IMR-90 (cell line): ENCODE results near the gene CDHR3. TPM values are rescaled to one million over a fixed set of nuclear protein-coding genes. Genes with fewer than 3 reads are reported as not detected.

Experiments used
- ATAC-seq: fragments of 200-7000 bp; cut with Tn5 transposase; 2 replicates; pipeline ENCODE4 v1.9.1; 2020; ENCODE audit warnings: low read depth, mild to moderate bottlenecking, moderate library complexity
- BruUV-seq: library from RNA; stranded (reverse); fragments of 400-500 nt; replicated peaks from 2 replicates; lab custom pipeline; 2021; lab: Mats Ljungman, UMichigan
- CTCF ChIA-PET: fragments of 300-600 bp; formaldehyde crosslinking; extraction: SDS; loops from one replicate; lab custom pipeline; 2021; ENCODE audit warnings: antibody characterized with exemption; lab: Yijun Ruan, JAX
- POLR2A ChIA-PET: fragments of 300-600 bp; sonication (Branson Sonifier 250); formaldehyde crosslinking; loops from one replicate; lab custom pipeline; 2022; ENCODE audit warnings: antibody characterized with exemption; ENCODE audit not compliant: unreplicated experiment; lab: Charles Lee
- DNase-seq: peaks from one replicate; pipeline ENCODE4 v3.0.0; 2013
- H2AFZ ChIP-seq: replicated peaks from 2 replicates; pipeline ENCODE3; 2013; ENCODE audit warnings: low read length, mild to moderate bottlenecking; ENCODE audit not compliant: poor library complexity
- H2AK5ac ChIP-seq: 2 replicates; pipeline ENCODE4 v1.6.1; 2013; ENCODE audit warnings: low read depth, low read length, inconsistent platforms
- H2AK9ac ChIP-seq: replicated peaks from 2 replicates; pipeline ENCODE3; 2013; ENCODE audit warnings: mild to moderate bottlenecking, low read depth, low read length, moderate library complexity; ENCODE audit not compliant: poor library complexity
- H2BK120ac ChIP-seq: 2 replicates; pipeline ENCODE4 v1.6.1; 2013; ENCODE audit warnings: low read depth, low read length, inconsistent platforms
- H2BK15ac ChIP-seq: 3 replicates; pipeline ENCODE4 v1.6.1; 2013; ENCODE audit warnings: low read depth, low read length, inconsistent platforms
- H2BK20ac ChIP-seq: 2 replicates; pipeline ENCODE4 v1.6.1; 2013; ENCODE audit warnings: low read depth, mild to moderate bottlenecking, inconsistent platforms, low read length, moderate library complexity
- H2BK5ac ChIP-seq: 2 replicates; pipeline ENCODE4 v1.6.1; 2013; ENCODE audit warnings: mild to moderate bottlenecking, low read depth, low read length, inconsistent platforms; ENCODE audit not compliant: poor library complexity, severe bottlenecking
- H3K14ac ChIP-seq: replicated peaks from 2 replicates; pipeline ENCODE4 v1.6.1; 2013; ENCODE audit warnings: low read depth, low read length, inconsistent platforms
- H3K18ac ChIP-seq: 2 replicates; pipeline ENCODE4 v1.6.1; 2013; ENCODE audit warnings: low read depth, low read length, control low read depth
- H3K23ac ChIP-seq: 2 replicates; pipeline ENCODE4 v1.6.1; 2013; ENCODE audit warnings: low read depth, low read length, inconsistent platforms
- H3K27ac ChIP-seq: 2 replicates; pipeline ENCODE4 v1.5.1; 2013; ENCODE audit warnings: mild to moderate bottlenecking, control low read depth, low read length; ENCODE audit not compliant: insufficient read depth
- H3K27me3 ChIP-seq: 2 replicates; pipeline ENCODE4 v1.6.1; 2013; ENCODE audit warnings: low read length; ENCODE audit not compliant: control insufficient read depth, insufficient read depth
- H3K36me3 ChIP-seq: 2 replicates; pipeline ENCODE4 v1.6.1; 2013; ENCODE audit warnings: low read length, mixed read lengths; ENCODE audit not compliant: control insufficient read depth, insufficient read depth
- H3K4ac ChIP-seq: 2 replicates; pipeline ENCODE4 v1.6.1; 2013; ENCODE audit warnings: low read depth, low read length, inconsistent platforms
- H3K4me1 ChIP-seq: 2 replicates; pipeline ENCODE4 v1.6.1; 2013; ENCODE audit warnings: low read length, mixed read lengths; ENCODE audit not compliant: control insufficient read depth, insufficient read depth
- H3K4me2 ChIP-seq: 2 replicates; pipeline ENCODE4 v1.6.1; 2013; ENCODE audit warnings: low read depth, mild to moderate bottlenecking, control low read depth, low read length, moderate library complexity
- H3K4me3 ChIP-seq: 2 replicates; pipeline ENCODE4 v1.5.1; 2013; ENCODE audit warnings: low read depth, mild to moderate bottlenecking, control low read depth, low read length, moderate library complexity; ENCODE audit not compliant: insufficient read depth
- H3K56ac ChIP-seq: 2 replicates; pipeline ENCODE4 v1.6.1; 2013; ENCODE audit warnings: low read length, inconsistent platforms; ENCODE audit not compliant: insufficient read depth; ENCODE audit errors: extremely low read depth
- H3K79me1 ChIP-seq, 2 experiments: 2 replicates each; pipeline ENCODE4 v1.6.1; 2013; ENCODE audit warnings: low read length in 2 of 2, inconsistent platforms in 1 of 2, low read depth in 1 of 2
- H3K9ac ChIP-seq: 2 replicates; pipeline ENCODE4 v1.6.1; 2013; ENCODE audit warnings: low read depth, low read length, control low read depth
- H3K9me1 ChIP-seq: 2 replicates; pipeline ENCODE4 v1.6.1; 2013; ENCODE audit warnings: low read length, inconsistent platforms; ENCODE audit not compliant: insufficient read depth
- H3K9me3 ChIP-seq: 2 replicates; pipeline ENCODE4 v1.6.1; 2013; ENCODE audit warnings: low read length; ENCODE audit not compliant: control insufficient read depth, insufficient read depth
- H4K20me1 ChIP-seq: 2 replicates; pipeline ENCODE4 v1.6.1; 2013; ENCODE audit warnings: low read length, inconsistent platforms; ENCODE audit not compliant: insufficient read depth
- H4K5ac ChIP-seq: 2 replicates; pipeline ENCODE4 v1.6.1; 2013; ENCODE audit warnings: mild to moderate bottlenecking, low read depth, low read length, control low read depth
- H4K8ac ChIP-seq, 2 experiments: 2 replicates each; pipeline ENCODE4 v1.6.1; 2013; ENCODE audit warnings: low read depth in 2 of 2, low read length in 2 of 2, control low read depth in 1 of 2, inconsistent platforms in 1 of 2
- H4K91ac ChIP-seq: 2 replicates; pipeline ENCODE4 v1.6.1; 2013; ENCODE audit warnings: low read depth, low read length, inconsistent platforms; ENCODE audit not compliant: insufficient read depth
- BHLHE40 ChIP-seq: fragments of 150-350 bp; IDR thresholded peaks from 2 replicates; pipeline ENCODE4 v1.6.1; 2016; ENCODE audit warnings: mild to moderate bottlenecking, low read depth, low read length
- CEBPB ChIP-seq: IDR thresholded peaks from 2 replicates; pipeline ENCODE4 v1.6.1; 2012; ENCODE audit warnings: low read depth, low read length, improper control_type of control experiment
- FOS ChIP-seq: fragments of 150-350 bp; IDR thresholded peaks from 2 replicates; pipeline ENCODE4 v1.6.1; 2016; ENCODE audit warnings: low read depth, low read length
- MAFK ChIP-seq: IDR thresholded peaks from 2 replicates; pipeline ENCODE4 v1.6.1; 2012; ENCODE audit warnings: low read depth, low read length, improper control_type of control experiment
- MAZ ChIP-seq: IDR thresholded peaks from 2 replicates; pipeline ENCODE4 v1.6.1; 2012; ENCODE audit warnings: low read depth, mild to moderate bottlenecking, low read length, improper control_type of control experiment, moderate library complexity, borderline replicate concordance
- MXI1 ChIP-seq: IDR thresholded peaks from 2 replicates; pipeline ENCODE4 v1.6.1; 2012; ENCODE audit warnings: low read depth, mild to moderate bottlenecking, low read length, moderate library complexity, borderline replicate concordance
- NFE2L2 ChIP-seq: fragments of 150-350 bp; IDR thresholded peaks from 2 replicates; pipeline ENCODE4 v1.6.1; 2016; ENCODE audit warnings: low read depth, mild to moderate bottlenecking, low read length
- POLR2A ChIP-seq: IDR thresholded peaks from 2 replicates; pipeline ENCODE4 v1.6.1; 2012; ENCODE audit warnings: mild to moderate bottlenecking, low read depth, low read length
- RAD21 ChIP-seq: IDR thresholded peaks from 2 replicates; pipeline ENCODE4 v1.6.1; 2012; ENCODE audit warnings: low read length, improper control_type of control experiment
- RCOR1 ChIP-seq: IDR thresholded peaks from 2 replicates; pipeline ENCODE4 v1.6.1; 2012; ENCODE audit warnings: mild to moderate bottlenecking, low read length, improper control_type of control experiment; ENCODE audit not compliant: insufficient replicate concordance
- SMC3 ChIP-seq: fragments of 150-350 bp; IDR thresholded peaks from 2 replicates; pipeline ENCODE4 v1.6.1; 2016; ENCODE audit warnings: low read depth, mild to moderate bottlenecking, antibody characterized with exemption, low read length, moderate library complexity
- WGBS, 2 experiments: methylation state at CpG; one replicate each; pipeline versions ENCODE4 v1.1.5 to v1.1.7; 2013; ENCODE audit warnings: missing lambda C conversion rate in 2 of 2; ENCODE audit not compliant: insufficient read length in 1 of 2; ENCODE audit errors: extremely low coverage in 2 of 2; 5-methylcytosine and 5-hydroxymethylcytosine counted together
- dilution Hi-C: fragments of 300-500 bp; cut with HindIII; formaldehyde crosslinking; loops from one replicate; pipeline ENCODE4 v1.14.3; 2018; ENCODE audit warnings: low sequenced_read_pairs; ENCODE audit not compliant: unreplicated experiment
- in situ Hi-C: fragments of 300-500 bp; cut with MboI; formaldehyde crosslinking; loops from 3 replicates; pipeline ENCODE4 v1.14.3; 2019; ENCODE audit warnings: low sequenced_read_pairs, inconsistent platforms, mixed read lengths
- intact Hi-C: fragments of 100-400 bp; cut with micrococcal nuclease; formaldehyde crosslinking; loops from 2 replicates; pipeline ENCODE4 v1.10.0; 2022
- polyA plus RNA-seq, 3 experiments: library from polyadenylated mRNA; depleted of rRNA; stranded (reverse); fragments of >200 nt; gene quantifications; 2 replicates each; pipeline ENCODE4 v1.2.3, GENCODE V29; 2012; ENCODE audit warnings: low replicate concordance in 1 of 3
- total RNA-seq: library from RNA; depleted of rRNA; stranded (reverse); fragments of >200 nt; gene quantifications from 2 replicates; pipeline ENCODE4 v1.2.3, GENCODE V29; 2012
- TF ChIP-seq, protein P1 (sequence below): fragments of 150-350 bp; IDR thresholded peaks from 2 replicates; pipeline ENCODE4 v1.6.1; 2016; ENCODE audit warnings: low read depth, mild to moderate bottlenecking, low read length, moderate library complexity, borderline replicate concordance
- TF ChIP-seq, protein P2 (sequence below): fragments of 150-350 bp; IDR thresholded peaks from 2 replicates; pipeline ENCODE4 v1.6.1; 2017; ENCODE audit warnings: mild to moderate bottlenecking, antibody characterized with exemption, low read length, low read depth

CDHR3 gene
- total and polyA plus RNA-seq, 2 of the 4 experiments (the other 2 are of a cell fraction): 0.96 to 1.6 TPM

DNA sequence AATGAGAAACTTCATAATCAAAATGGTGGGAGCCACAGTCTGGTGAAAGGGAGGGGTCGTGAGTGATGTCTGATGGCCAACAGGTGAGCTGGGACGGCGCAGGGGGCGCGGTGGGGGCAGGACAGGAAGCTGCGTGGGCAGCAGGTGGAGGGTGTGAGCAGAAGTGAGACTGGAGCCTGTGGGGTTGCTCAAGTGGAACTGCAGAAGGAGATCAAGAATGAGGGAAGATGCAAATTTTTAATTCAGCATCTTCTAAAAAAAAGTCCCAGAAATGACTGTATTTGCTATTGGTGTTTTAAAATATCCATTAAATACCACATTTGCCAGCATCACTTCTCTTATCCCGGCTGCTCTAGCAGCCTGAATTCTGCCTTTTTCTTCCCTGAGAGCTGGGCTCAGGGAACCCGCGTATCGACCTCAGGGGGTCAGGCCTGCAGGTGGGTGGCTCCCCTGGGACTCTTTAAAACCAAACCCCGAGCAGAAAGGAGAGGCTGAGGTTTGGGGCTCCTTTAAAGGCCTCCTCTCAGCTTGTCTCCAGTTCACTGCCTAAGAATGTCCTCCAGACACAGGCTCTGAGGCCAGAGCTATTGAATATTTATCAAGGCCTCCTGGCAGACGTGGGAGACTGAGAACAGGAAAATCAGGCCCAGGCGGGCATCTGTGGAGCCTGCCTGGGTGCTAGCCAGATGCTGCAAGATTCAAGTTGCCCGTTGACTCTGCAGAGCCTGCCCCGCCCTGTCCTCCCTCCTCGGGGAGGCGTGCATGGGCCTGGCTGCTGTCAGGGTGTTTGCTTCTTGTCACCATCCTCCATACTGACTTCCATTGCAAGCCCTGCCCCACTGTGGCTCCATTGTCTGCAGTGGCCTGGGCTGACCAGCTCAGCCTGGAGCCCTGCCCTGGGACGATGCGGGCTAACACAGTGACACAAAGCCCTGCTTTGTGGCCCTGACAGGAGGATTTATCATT lies 95.2 kb downstream of the CDHR3 start:
- no peak overlapping the region for H2AK5ac ChIP-seq
- no peaks in the 10 kb centered on the region for H4K20me1 ChIP-seq
- no peak overlapping the region for H3K9ac ChIP-seq
- H2BK5ac ChIP-seq: no peak overlapping the region
- ChIA-PET POLR2A (no interaction called here), CTCF (interaction anchor here (0.8 to 3.6 kb wide), 5 partner anchors 10 to 109 kb away, joined by 3 to 17 read pairs (median 4); no protein-coding TSS in a partner anchor)
- H2BK20ac ChIP-seq: no peak overlapping the region
- H2BK120ac ChIP-seq: no peak overlapping the region
- no TSS peak for BruUV-seq
- no peaks in the 10 kb centered on the region; the same call in 1 of the 2 replicates for H3K9me1 ChIP-seq
- H2AFZ ChIP-seq: peak overlapping the region; percentile 5
- 76% methylated on average over 7 of the region's 19 CpGs; no CpG with 5 or more reads in 1 of the 2 experiments for WGBS, 2 experiments
- H2AK9ac ChIP-seq: no peak overlapping the region
- H3K27ac ChIP-seq: no peak overlapping the region
- H3K79me1 ChIP-seq: no peaks in the 10 kb centered on the region
- no peak for ATAC-seq
- H3K4me1 ChIP-seq: no peaks in the 10 kb centered on the region
- no peak overlapping the region for H3K4me3 ChIP-seq
- no peak overlapping the region for H3K14ac ChIP-seq
- in situ Hi-C loops: loop anchor here (5.0 kb wide), 1 partner anchor 94 kb away; no protein-coding TSS in a partner anchor
- no peak overlapping the region for H3K4me2 ChIP-seq
- H3K56ac ChIP-seq: no peak overlapping the region
- H3K9me3 ChIP-seq: no peaks in the 10 kb centered on the region
- H4K5ac ChIP-seq: no peak overlapping the region
- H2BK15ac ChIP-seq: no peak overlapping the region
- no peak for DNase-seq
- no peak overlapping the region for H3K18ac ChIP-seq
- H3K36me3 ChIP-seq: no peaks in the 10 kb centered on the region
- H3K23ac ChIP-seq: no peak overlapping the region
- intact Hi-C loops: loop anchor here (1.0 kb wide), 1 partner anchor 95 kb away; no protein-coding TSS in a partner anchor
- H3K4ac ChIP-seq: no peak overlapping the region
- dilution Hi-C loops: no loop called here
- no peak overlapping the region for H4K91ac ChIP-seq
- peaks cover 11% of the 10 kb centered on the region for H3K27me3 ChIP-seq
- no peak overlapping the region for H4K8ac ChIP-seq
- TF ChIP-seq MXI1: no peak
- TF ChIP-seq, protein P1, sequence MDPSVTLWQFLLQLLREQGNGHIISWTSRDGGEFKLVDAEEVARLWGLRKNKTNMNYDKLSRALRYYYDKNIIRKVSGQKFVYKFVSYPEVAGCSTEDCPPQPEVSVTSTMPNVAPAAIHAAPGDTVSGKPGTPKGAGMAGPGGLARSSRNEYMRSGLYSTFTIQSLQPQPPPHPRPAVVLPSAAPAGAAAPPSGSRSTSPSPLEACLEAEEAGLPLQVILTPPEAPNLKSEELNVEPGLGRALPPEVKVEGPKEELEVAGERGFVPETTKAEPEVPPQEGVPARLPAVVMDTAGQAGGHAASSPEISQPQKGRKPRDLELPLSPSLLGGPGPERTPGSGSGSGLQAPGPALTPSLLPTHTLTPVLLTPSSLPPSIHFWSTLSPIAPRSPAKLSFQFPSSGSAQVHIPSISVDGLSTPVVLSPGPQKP: no peak
- TF ChIP-seq SMC3: no peak
- no peak for TF ChIP-seq NFE2L2
- TF ChIP-seq RCOR1: no peak
- TF ChIP-seq BHLHE40: no peak
- TF ChIP-seq MAZ: no peak
- TF ChIP-seq, protein P2, sequence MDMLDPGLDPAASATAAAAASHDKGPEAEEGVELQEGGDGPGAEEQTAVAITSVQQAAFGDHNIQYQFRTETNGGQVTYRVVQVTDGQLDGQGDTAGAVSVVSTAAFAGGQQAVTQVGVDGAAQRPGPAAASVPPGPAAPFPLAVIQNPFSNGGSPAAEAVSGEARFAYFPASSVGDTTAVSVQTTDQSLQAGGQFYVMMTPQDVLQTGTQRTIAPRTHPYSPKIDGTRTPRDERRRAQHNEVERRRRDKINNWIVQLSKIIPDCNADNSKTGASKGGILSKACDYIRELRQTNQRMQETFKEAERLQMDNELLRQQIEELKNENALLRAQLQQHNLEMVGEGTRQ: no peak
- no peak for TF ChIP-seq MAFK
- TF ChIP-seq FOS: no peak
- TF ChIP-seq CEBPB: no peak
- no peak for TF ChIP-seq POLR2A
- TF ChIP-seq RAD21: no peak
